Myocyte (in vitro differentiated cells): ENCODE measurements around the gene SMOC2. TPM values are rescaled to one million over a fixed set of nuclear protein-coding genes. Genes with fewer than 3 reads are reported as not detected.

Source experiments
- DNase-seq: peaks from one replicate; pipeline ENCODE4 v3.0.0-alpha.2; 2012; ENCODE audit warnings: low read depth
- total RNA-seq: library from RNA; depleted of rRNA; stranded (reverse); fragments of >200 nt; gene quantifications from 2 replicates; pipeline ENCODE4 v1.2.3, GENCODE V29; 2014

SMOC2 gene
- total RNA-seq, 1 donor from 2014 or later: not detected

DNA sequence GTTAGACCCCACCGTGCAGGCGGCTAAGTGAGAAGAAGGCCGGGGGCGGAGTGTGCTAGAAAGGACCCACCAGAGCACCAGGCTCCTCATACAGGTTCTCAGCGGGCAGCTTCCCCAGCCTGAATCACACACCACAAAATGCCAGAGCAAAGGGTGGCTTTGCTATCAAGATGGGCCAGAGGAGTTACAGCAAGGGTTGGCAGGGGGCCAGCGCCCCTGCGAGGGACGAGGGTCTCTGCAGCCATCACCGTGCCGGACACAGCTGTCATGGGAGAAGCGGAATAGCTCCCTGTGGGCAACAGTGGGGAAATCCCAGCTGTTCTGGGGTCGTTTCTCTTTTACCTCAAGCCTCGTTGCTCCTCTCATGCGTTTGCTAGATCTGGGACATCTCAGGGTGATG lies 206.3 kb downstream of the SMOC2 start:
- no peak for DNase-seq

DNA sequence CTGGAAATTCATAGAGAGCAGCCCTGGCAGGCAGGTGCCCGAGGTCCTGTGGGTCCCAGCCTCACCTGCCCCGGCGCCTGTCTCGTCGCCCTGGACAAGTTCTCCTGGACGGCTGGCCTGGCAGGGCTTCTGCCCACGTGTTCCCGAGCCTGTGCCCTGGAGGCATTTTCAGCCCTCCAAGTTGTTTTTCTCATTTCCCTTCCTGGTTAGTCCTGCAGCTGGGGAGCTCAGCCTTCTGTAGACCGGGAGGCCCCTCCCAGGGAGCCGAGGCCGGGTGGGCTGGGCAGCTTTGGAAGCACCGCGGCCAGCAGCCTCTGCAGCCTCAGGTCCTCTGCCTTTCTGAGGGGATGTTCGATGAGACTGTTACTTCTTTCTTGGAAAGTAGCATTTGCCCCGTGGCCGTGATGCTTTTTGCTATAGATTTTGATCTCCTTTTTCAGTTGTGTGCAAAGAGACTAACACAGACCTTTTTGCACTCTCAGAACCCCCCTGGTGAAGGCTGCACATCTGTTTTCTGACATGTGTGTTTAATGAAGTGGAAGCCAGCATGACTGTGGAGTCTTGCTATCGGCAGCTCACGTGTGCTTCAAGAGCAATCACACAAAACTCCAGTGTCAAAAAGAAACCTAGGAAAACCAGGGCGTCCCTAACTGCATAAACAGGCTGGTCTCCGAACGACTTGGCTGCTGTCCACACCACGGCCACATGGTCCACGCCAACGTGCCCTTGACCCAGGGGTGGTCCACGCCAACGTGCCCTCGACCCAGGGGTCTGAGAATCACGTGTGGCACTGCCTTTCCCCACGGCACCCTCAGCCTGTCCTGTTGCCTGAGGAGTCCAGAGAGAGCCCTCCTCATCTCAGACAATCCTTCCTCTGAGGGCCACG lies 207.5 kb downstream of the SMOC2 start:
- no peak for DNase-seq

DNA sequence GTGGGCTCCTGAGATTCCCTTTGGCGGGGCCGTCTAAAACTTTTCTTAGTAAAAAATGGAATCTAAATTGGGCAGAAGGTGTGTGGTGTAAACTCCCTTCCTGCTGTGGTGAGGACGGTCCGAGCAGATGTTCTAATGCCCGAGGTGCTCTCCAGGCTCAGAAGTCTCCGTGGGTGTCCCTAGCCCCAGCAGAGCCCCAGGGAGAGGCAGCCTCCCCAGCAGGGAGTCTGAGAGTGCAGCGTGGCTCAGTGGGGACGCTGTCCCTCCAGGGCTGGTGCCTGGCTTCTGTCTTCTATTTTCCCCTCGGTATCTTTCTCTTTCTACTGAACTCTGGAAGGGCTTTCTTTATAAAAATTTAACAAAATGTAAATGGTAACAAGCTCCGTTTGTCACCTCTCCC lies 208.2 kb downstream of the SMOC2 start:
- DNase-seq: no peak

DNA sequence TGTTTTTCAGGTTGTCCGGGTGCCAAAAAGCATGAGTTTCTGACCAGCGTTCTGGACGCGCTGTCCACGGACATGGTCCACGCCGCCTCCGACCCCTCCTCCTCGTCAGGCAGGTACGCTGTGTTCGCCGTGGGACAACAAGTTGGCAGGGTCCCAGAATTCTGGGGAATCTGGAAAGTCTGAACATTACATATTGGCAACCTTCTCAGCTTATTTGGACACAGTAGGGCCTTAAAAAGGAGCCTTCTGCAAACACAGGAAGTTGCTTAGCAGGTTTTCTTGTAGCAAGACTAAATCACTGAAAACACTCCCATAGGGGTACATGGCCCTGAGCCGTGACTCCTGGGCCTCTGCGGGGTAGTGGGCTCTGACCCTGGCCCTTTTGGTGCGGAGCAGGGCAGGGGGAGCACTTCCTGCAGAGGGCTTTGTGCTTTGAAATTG lies 209.7 kb downstream of the SMOC2 start:
- no peak for DNase-seq

DNA sequence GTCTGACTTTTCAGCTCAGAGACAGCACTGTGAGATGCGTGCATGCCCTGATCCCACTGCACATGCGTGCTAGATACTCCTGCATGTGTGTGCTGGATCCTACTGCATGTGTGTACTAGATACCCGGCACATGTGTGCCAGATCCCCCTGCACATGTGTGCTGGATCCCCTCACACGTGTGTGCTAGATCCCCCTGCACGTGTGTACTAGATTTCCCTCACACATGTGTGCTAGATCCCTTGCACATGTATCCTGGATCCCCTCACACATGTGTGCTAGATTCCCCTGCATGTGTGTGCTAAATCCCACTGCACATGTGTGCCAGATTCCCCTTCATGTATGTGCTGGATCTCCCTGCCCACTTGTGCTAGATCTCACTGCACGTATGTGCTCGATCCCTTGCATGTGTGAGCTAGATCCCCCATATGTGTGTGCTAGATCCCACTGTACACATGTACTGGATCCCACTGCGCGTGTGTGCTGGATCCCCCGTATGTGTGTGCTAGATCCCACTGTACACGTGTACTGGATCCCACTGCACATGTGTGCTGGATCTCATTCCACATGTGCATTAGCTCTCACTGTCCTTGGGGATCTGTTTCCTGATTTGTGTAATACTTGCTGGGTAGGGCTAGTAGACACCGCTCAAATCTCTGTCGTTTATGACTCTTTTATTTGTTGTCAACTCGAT lies 214.6 kb downstream of the SMOC2 start:
- DNase-seq: no peak

DNA sequence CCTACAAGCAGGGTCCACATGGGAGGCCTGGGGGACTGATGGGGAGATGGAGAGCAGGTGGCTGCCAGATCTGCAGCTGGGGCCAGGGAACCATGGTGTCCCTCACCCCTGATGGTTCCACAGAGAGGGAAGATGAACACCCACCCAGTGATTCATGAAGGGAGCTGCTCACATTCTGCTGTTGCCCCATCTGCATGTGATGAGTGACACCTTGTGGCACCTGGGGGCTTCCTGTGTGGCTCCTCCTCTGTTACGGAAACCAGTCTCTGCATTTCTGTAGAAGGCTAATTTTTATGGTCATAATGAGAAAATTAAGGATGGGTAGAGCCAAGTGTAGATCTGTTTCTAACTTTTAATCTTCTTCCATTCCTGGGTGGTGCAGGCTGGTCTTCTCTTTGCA lies 217.1 kb downstream of the SMOC2 start:
- no peak for DNase-seq

DNA sequence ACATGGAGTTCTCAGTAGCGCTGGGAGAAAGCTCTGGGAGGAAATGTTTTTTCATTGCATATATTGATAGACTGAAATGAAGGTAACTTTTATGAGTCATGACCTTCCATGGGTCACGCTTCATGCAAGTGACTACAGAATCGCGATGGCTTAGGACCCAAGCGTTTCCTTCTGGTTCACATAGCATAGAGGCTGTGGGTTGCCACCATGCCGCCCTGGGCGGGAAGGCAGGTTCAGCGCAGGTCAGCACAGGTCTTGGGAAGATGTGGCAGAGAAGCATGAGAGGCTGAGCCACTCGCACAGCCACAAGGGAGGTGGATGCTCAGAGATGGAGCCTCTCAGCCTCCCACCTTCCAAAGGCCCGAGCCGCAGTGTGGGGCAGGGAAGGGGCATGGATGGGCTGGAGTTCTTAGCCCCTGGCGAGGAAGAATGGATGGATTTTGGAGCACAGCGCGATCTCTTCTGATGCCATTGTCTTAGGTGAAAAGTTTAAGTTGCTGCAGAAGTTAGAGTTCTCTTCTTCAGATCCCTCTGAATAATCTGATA lies 219.5 kb downstream of the SMOC2 start:
- no peak for DNase-seq

DNA sequence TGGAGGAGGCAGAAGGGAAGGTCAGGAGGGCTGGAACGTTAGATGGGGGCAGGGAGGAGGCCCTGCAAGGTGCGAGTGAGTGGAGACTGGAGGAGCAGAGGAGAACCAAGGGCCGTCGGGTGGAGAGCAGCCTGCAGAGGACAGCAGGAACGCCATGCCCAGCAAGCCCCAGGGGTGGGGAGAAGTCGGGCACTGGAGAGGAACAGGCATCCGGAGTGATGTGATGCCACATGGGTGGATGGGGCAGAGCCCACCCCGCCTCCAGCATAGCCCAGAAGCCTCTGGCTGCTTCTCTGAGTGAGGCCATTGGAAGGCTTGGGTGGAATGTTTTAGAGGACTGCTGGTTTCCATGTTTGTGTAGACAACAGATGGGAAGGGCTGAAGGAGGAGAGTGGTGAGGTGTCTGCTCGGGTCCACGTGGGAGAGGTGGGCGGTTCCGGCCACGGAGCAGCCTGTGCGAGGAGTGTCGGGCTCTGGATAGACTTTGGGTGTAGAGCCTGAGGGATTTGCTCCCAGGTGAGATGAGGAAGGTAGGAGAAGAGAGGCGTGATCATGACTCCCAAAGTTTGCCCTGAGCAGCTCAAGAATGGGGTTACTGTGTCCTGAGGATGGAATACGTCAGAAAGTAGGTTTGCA lies 221.4 kb downstream of the SMOC2 start:
- DNase-seq: no peak

DNA sequence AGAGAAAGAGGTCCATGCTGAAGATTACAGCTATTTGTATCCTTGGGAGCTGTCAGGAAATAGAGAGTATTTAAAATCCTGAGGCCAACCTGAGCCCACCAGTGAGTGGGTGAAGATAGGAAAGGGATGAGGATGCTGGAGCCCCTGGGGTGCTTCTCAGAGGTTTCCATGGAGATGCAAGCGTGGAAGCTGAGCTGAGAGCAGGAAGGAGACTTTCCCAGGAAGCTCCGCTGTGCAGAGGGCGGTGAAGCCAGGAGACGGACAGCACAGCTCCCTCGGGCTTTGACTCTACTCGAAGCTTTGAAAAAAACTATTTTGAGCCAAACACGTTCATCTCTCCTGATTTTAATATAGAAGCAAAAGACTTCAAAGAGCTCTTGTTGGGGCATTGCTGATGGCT lies 222.1 kb downstream of the SMOC2 start:
- no peak for DNase-seq

DNA sequence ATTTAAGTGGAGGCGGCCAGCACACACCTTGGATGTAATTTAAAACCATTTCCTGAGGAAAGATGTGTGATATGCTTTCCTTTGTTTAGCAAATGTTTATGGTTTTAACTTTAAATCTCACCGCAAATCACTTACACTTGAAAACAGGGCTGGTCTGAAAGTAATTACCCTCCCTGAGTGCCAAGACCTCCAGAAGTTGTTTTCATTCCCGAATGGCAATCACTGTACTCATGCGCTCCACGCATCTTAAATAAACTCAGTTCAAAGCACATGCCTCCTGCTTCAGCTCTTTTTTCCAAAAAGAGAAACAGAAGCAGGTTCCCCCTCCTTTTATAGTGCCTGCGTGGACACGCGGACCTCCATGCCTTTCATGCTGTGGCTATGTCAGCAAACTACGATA lies 224.0 kb downstream of the SMOC2 start:
- no peak for DNase-seq

DNA sequence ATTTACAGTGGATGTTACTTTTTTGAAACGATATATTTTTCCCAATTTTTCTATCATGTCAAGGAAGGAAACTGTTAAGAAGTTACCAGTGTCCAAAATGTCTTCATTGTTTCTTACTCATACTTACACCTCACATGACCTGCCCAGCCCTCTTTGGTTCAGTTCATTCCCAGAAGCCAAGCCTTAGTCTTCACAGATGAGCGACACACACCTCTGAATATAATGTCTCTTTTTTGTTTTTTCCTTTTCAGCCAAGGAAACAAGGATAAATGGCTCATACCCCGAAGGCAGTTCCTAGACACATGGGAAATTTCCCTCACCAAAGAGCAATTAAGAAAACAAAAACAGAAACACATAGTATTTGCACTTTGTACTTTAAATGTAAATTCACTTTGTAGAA lies 225.2 kb downstream of the SMOC2 start:
- DNase-seq: no peak

DNA sequence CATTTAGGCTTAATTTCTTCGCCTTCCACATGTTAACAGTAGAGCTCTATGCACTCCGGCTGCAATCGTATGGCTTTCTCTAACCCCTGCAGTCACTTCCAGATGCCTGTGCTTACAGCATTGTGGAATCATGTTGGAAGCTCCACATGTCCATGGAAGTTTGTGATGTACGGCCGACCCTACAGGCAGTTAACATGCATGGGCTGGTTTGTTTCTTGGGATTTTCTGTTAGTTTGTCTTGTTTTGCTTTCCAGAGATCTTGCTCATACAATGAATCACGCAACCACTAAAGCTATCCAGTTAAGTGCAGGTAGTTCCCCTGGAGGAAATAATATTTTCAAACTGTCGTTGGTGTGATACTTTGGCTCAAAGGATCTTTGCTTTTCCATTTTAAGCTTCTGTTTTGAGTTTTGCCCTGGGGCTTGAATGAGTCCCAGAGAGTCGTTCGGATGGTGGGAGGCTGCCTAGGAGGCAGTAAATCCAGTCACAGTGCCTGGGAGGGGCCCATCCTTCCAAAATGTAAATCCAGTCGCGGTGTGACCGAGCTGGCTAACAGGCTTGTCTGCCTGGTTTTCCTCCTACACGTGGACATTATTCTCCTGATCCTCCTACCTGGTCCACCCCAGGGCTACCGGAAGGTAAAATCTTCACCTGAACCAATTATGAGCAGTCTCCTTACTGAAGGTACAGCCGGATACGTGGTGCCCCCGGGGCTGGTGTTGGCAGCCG lies 225.9 kb downstream of the SMOC2 start:
- DNase-seq: no peak

DNA sequence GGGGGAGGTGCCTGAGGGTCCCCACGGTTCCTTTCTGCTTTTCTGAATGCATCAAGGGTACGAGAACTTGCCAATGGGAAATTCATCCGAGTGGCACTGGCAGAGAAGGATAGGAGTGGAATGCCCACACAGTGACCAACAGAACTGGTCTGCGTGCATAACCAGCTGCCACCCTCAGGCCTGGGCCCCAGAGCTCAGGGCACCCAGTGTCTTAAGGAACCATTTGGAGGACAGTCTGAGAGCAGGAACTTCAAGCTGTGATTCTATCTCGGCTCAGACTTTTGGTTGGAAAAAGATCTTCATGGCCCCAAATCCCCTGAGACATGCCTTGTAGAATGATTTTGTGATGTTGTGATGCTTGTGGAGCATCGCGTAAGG lies 226.4 kb downstream of the SMOC2 start:
- DNase-seq: no peak

DNA sequence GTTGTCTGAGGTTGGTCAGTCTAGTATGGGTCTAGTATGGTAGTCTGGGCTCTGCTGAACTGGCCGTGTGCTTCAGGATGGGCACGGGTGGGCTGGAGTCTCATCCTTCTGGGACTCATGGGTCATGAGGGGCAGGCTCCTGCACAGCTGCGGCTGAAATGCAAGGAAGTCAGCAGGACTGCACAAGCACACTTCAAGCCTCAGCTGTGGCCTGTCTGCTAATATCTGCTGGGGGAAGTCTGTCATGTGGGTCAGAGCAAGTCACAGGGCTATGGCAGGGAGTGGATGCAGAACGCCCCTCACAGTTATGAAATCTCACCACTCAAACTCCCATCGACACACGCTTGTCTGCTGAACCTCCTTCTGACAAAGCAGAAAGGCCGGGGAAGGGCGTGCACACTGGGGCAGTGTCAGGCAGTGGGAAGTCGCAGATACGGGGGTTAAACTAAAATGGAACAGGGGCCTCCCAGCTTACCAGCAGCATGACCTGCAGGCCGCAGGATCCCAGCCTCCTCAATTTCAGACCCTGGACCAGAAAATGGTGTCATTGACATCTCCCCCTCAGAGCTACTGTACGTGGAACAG lies 229.5 kb downstream of the SMOC2 start:
- DNase-seq: no peak

DNA sequence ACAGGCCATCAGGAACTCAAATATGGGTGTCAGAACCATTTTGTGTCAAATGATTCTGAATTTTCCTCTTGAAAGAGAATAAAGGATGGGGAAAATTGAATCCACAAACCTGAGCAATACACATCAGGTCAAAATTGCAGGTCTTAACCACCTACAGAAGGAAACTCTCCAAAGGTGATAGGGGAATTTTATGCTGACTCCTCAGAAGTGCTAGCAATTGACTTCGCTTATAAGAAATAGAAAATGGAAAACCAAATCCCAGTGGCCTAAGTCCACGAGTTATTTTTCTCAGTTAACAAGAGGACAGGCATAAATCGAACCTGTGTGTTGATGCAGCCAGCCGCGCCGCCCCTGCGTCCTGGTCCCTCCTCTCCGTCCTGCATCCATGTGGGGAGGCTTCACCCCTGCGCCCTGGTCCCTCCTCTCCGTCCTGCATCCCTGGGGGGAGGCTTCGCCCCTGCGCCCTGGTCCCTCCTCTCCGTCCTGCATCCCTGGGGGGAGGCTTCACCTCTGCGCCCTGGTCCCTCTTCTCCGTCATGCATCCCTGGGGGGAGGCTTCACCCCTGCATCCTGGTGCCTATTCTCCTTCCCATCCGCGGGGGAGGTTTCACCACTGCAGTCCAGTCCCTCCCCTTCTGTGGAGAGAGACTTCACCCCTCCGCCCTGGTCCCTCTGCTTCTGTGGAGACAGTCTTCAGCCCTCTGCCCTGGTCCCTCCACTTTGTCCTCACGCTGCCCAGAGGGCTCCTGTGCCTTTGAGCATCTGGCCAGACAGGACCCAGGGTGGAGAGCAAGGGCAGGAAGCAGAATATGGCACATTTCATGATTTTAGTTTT lies 230.3 kb downstream of the SMOC2 start:
- no peak for DNase-seq

DNA sequence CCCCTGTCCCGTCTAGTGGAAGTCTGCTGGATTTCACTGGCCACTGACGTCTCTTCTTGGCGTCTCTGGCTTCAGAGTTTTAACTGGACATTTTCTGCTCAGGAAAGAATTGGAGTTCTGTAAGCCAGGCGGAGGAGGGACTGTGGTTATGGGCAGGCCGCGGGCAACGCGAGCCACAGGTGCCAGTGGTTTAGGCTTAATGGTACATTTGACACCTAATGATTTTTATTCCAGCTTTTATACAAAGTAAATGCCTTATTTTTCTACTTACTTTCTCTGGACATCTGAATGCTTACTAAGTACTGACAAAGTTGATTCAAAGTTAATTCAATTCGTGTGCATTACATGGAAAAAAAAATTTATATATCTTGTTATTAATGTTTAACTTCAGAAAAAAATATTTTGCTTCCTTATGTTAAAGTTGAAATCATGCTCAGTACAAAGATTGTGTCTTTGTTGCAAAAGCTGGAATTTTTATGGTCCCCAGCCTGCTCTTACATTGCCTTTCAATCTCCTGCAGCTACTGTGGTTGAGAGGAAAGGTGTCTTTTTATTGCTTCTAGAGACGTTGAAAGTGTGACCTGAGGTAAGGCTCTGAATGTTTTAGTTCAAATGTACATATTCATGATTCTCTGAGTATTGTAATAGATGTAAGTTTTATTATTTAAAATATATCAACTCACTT lies 231.0 kb downstream of the SMOC2 start:
- DNase-seq: no peak

DNA sequence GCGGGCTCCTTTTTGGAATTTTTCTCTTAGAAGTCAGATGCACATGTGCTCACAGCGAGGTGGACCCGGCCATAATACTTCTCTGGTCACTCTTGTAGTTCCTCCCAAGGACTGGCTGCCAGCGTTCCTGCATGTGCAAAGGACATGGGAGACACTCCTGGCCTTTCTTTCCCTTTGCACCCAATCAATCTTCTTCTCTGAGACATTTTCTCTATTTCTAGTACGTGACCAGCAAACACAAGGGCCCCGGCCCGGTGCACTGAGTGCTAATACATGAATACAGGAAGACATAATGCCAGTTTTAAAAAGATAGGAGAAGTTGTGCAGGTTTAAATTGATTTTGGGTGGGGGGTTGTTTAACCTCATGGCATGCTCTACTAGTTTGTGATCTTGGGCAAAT lies 233.6 kb downstream of the SMOC2 start:
- DNase-seq: no peak

DNA sequence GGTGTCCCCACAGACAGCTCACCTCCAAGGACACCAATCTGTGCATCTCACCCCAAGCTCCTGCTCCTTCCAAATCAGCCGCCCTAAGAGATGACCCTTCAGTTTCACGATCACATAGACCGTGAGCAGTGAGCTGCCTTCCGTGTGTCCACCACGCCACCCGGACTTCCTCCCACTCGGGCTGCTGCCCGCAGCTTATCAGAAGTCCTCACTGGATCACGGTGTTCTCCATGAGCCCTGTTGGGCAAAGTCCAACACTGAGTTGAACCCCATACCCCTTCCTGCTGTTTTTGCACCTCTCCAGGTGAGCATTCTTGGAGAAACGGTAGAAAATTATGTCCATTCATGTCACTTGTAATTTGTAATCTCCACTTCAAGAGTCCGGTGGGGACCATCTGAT lies 234.4 kb downstream of the SMOC2 start:
- no peak for DNase-seq

DNA sequence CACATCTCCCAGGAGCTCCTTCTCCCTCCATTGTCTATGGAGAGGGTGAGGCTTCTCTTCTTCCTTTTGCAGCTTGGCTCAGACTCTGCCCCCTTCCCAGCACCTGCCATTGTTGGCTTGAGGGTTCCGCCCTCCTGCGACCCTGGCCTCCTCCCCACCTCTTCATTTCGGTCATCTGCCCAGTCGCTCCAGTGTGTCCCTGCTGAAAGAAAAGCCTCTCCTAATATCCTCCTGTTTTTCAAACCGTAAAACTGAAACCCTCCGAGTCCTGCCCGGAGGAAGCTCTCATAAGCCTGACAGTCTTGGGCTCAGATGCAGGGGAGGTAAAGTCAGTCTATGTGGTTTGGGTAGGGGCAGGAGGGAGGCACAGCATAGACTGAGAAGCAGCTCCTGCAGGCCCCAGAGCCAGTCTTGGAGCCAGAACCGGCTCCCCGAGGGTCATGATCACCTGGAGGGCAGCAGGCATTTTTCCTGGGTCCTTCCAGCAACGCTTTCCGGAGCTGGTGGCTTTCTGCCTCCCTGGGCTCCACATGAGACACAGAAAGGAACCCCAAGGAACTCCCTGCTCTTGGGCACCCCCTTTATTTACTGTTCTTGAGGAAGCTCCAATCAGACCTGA lies 235.1 kb downstream of the SMOC2 start:
- no peak for DNase-seq
